Stimulated activated CD4-positive, alpha-beta T cell treated with anti-CD3 and anti-CD28 coated beads, Interleukin-1b, Interleukin-23, amount 100 ng/mL, for 4 hours (primary cell): Measurements from ENCODE around the gene DLEC1.

Source experiments
- DNase-seq, 2 donors: peaks; one replicate each; pipeline ENCODE4 v3.0.0-alpha.2; 2020; ENCODE audit warnings: low read depth in 2 of 2

The DLEC1 gene

DNA sequence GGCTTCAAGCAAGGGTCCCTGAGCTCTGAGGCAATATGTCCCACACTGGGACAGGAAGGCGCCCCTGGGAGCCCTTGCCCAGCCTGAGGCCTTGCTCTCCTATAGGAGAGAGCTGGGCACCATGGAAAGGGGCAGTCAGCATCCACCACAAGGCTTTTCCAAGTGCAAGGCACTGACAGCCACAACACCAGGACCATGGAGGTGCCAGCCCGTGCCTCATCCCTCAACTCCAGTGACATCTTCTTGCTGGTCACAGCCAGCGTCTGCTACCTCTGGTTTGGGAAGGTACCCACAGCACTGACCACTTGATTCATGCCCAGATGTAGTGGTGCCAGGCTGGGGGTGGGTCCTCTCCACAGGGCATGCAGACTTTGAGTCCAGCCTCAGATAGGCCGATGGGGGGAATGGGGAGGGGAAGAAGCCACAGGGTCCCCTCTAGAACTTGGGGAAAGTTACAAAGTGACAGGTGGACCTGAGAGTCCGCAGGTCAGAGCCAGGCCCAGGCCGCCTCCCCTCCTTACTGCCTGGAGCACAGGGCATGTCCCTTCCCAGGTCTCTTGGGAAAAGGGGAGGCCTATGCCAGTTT, 36.6 kb upstream of the DLEC1 start:
- no peak for DNase-seq

DNA sequence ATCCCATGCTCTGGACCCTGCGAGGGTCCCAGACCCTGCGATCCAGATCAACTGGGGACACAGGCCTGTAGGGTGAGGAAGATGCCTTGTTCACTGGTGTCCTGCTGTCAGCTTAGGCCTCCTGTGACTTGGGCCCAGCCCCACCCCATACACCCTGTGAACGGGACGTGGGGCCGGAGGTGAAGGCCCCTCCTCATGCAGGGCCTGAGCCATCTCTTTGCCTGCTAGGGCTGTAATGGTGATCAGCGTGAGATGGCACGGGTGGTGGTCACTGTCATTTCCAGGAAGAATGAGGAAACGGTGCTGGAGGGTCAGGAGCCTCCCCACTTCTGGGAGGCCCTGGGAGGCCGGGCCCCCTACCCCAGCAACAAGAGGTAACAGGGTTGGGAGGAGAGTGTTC, 36.1 kb upstream of the DLEC1 start:
- DNase-seq: no peak

GRCh38 chr3:38003371-38003816, 35.6 kb upstream of the DLEC1 start:
- peak; percentile 50 to 54 for DNase-seq

GRCh38 chr3:38003817-38004414, 35.1 kb upstream of the DLEC1 start:
- no peak for DNase-seq

DNA sequence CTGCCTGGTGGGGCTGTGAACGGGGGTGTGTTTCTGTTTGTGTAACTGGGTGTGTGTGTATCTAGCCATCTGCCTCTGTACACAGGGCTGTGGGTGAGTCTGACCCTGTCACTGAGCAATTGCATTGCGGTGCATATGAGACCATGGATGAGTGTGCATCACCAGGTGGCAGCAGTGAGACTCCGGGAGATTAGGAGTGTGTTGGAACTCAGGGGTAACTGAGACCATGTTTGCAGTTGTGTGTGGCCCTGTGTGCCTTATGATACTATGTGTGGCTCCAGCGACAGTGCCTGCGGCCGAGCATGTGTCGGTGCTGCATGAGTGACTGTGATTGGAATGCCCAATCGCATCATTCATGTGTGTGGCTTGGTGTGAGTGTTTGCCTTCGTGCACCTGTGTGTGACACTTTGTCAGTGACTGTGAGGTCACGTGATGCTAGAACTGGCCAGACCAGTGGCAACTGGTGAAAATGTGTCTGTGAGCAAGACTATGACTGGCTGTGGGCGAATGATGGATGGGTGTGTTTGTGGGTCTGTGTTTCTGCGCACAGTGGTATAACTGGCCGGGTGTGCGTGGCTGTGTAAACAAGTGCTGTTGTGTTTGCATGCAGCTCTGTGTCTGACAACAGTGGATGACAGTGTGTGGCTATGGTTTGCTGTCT, 34.5 kb upstream of the DLEC1 start:
- DNase-seq: peak; percentile 41 to 50

GRCh38 chr3:38005076-38006020, 33.7 kb upstream of the DLEC1 start:
- DNase-seq: no peak

DNA sequence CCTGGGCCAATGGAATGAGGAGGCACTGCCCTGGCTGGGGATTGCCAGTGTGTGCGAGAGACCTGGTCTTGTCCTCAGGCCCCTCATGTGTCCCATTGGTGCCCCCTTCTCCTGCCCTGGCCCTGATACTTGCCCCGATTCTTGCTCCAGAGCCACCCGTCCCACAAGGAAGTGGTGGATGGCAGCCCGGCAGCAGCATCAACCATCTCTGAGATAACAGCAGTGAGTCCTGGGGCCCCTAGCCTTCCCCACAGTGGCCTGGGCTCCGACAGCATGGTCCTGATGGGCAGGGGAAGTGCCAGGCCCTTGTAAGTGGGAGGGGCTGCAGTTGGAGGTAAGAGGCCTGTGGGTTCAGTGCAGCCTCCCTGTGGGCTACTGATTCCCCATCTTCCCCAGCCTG, 33.0 kb upstream of the DLEC1 start:
- no peak for DNase-seq

- no peak for DNase-seq
Measured at GRCh38 chr3:38006445-38006995, 32.5 kb upstream of the DLEC1 start.

- no peak for DNase-seq
Measured at GRCh38 chr3:38007754-38008090, 31.3 kb upstream of the DLEC1 start.

DNA sequence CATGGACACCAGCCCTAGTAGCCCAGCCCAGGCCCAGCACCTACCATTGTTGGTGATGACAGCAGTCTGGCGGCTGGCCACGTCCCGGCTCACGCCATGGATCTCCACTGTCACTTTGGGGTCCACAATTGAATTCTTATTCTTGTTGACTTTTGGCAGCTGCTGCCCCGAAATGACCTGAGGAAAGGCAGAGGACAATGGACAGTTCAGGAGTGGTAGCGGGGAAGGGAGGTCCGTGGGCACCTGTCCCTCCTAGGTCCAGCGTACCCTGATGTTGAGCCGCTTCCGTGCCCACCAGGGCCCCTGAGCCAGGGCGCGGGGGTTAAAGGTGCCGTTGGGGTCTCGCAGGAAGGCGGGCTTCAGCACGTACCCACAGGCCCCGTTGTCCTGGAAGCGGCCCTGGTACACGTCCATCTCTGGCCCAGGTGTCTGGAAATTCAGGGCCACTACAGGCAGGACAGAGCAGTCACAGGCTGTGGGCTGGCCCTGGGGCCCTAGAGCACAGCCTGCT, 30.8 kb upstream of the DLEC1 start:
- no peak for DNase-seq

- DNase-seq: no peak
Measured at GRCh38 chr3:38008971-38009580, 29.9 kb upstream of the DLEC1 start.

GRCh38 chr3:38009807-38010591, 29.0 kb upstream of the DLEC1 start:
- no peak for DNase-seq

GRCh38 chr3:38011111-38011510, 27.9 kb upstream of the DLEC1 start:
- DNase-seq: no peak

DNA sequence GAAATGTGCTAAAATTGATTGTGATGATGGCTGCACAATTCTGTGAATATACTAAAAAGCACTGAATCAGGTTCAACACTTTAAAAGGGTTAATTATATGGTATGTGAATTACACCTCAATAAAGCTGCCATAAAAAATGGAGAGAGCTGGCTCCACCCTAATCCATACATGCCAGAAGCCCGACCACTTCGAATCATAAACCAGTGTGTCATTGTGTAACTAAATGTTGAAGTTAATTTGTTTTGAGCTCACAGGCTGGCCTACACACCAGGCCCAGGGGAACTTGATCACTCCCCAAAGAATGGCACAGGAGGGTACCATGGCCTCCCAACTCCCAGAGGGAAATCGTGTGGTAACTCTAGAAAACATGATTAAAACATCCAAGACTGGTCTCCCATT, 23.5 kb upstream of the DLEC1 start:
- no peak for DNase-seq

GRCh38 chr3:38015984-38016383, 23.0 kb upstream of the DLEC1 start:
- no peak for DNase-seq

- no peak for DNase-seq
Measured at GRCh38 chr3:38016410-38016809, 22.6 kb upstream of the DLEC1 start.

GRCh38 chr3:38016847-38017444, 22.1 kb upstream of the DLEC1 start:
- DNase-seq: no peak

DNA sequence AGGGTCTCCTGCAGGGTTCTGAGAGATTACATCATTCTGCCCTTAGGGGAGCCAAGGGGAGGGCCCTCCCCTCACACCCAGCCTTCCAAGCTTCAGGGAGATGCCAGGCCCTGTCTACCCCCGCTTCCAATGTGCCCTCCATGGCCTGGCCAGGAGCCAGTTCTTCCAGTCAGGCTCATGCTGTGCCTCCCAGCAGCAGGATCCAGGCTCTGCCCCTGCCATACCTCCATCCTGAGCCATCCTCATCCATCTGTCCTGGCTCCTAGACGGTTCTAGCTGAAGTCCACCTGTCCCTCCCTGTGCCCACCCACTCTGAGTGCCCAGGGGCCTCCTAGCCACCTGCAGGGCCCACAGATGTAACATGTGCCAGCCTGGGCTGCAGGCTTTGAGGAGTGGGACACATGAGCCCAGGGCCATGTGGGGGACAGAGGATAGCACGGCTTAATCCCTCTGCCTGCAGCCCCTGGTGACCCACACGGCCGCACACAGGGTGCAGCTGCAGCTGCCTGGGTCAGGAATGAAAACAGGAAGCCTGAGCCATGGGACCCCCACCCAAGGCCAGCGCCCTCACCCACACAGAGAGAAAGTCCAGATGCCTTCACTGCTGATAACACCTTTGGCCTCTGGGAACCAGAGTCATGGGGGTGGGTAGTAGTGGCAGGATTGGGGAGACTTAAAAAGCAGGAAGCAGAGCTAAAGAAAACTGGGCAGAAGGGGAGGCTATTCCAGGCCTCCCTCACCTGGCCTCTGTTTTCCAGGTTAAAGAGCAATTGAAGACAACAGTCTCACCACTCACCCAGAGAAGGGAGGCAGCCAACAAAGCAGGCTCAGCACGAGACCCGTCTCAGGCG, 21.3 kb upstream of the DLEC1 start:
- no peak for DNase-seq
